Stromal cell of bone marrow (primary cell): ENCODE data around the gene ULK1.
A peak's percentile ranks its signal among the peaks of the same experiment; 100 is the strongest.

Experiments used
- DNase-seq: peaks from one replicate; pipeline ENCODE4 v3.0.0-alpha.2; 2012; ENCODE audit warnings: low read depth

ULK1 gene

GRCh38 chr12:131920157-131920508 lies 25.7 kb downstream of the ULK1 start:
- DNase-seq, result no peak

- no peak for DNase-seq
These were observed 26.7 kb downstream of the ULK1 start for GRCh38 chr12:131920902-131921840.

GRCh38 chr12:131921866-131922769 lies 27.7 kb downstream of the ULK1 start:
- DNase-seq, result no peak

- DNase-seq, result no peak
These were observed 28.4 kb downstream of the ULK1 start for GRCh38 chr12:131922772-131923171.

GRCh38 chr12:131923260-131923659 lies 28.8 kb downstream of the ULK1 start:
- DNase-seq, result no peak

- no peak for DNase-seq
These were observed 33.0 kb downstream of the ULK1 start for GRCh38 chr12:131927110-131928079.

DNA sequence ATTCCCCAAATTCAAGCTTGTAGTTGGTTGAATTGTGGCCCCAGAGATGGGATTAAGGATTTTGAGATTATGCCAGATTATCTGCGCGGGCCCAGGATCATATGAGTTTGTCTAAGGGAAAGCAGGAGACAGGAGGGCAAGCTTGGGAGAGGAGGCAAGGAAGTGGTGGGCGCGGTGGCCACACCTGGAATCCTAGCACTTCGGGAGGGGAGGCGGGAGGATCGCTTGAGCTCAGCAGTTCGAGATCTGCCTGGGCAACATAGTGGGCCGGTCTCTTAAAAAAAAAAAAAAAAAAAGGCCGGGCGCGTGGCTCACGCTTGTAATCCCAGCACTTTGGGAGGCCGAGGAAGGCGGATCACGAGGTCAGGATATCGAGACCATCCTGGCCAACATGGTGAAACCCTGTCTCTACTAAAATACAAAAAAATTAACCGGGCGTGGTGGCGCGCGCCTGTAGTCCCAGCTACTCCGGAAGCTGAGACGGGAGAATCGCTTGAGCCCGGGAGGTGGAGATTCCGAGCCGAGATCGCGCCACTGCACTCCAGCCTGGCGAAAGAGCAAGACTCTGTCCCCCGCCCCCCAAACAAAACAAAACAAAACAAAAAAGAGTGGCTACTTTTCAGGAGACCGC lies 33.8 kb downstream of the ULK1 start:
- DNase-seq, result no peak

DNA sequence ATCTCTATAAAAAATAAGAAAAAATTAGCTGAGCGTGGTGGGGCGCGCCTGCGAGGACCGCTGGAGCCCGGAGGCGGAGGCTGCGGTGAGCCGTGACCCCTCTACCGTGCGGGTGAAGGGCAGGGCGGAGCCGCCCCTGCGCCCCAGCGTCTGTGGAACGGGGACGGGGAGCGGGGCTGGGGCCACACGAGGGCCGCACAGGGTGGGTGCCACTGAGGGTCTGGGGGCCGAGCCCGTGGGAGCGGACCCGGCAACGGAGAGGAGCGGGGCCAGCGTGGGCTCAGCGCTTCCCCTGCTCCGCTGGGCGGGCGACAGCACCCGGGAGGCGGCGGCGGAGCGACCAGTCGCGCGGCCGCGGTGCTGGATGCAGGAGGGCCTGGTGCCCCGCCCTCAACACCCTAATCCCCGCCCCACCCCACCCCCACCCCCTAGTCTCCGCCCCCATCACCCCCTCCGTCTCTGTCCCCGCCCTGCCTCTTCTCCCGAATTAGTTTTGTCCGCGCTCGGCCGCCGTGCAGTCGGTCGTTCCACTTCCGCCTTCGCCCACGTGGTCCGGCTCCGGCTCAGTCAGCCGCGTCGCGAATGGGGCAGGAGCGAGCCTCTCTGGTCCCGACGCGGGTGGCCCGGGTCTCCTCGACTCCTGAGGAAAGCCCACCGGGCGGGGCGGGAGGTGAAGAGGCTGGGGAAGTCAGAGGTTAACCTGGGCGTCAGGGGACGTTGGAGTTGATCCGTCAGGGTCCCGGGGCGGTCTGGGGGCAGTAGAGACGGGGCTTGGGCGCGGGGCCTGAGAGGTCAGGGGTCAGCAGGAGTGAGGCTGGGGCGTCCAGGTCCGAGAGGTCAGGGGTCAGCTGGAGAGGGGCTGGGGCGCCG lies 34.5 kb downstream of the ULK1 start, which contains the start of gene PUS1:
PUS1 (plus strand) TSS at position 566 of the 870 bp plus-strand sequence. CDS start 447 bp downstream, outside the sequence.
- peak; percentile 88 for DNase-seq

DNA sequence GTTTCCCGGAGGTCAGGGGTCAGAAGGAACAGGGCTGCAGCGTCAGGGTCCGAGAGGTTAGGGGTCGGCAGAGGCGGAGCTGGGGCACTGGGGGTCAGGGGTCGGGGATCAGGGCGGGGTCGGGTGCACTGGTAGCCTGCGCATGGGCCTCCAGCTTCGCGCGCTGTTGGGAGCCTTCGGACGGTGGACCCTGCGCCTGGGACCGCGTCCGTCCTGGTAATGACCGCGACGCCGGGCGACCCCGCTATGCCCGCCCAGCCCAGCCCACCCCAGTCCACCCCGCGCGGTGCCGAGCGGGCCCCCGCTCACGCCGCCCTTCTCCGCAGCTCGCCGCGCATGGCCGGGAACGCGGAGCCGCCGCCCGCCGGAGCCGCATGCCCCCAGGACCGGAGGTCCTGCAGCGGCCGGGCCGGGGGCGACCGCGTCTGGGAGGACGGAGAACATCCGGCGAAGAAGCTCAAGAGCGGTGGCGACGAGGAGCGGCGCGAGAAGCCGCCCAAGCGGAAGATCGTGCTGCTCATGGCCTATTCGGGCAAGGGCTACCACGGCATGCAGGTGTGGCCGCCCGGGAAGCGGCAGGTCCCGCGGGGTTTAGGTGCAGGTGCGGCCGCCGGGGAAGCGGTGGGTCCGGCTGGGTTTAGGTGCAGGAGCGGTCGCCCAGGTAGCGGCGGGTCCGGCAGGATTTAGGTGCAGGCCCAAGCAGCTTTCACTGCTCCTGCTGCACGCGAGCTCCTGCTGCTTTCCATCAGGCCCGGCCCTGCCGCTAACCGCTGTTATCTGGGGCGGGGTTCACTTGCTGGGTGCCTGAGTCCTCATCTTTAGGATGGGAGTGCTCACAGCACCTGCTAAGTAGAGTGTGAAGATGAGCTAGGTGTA lies 35.4 kb downstream of the ULK1 start:
- no peak for DNase-seq

DNA sequence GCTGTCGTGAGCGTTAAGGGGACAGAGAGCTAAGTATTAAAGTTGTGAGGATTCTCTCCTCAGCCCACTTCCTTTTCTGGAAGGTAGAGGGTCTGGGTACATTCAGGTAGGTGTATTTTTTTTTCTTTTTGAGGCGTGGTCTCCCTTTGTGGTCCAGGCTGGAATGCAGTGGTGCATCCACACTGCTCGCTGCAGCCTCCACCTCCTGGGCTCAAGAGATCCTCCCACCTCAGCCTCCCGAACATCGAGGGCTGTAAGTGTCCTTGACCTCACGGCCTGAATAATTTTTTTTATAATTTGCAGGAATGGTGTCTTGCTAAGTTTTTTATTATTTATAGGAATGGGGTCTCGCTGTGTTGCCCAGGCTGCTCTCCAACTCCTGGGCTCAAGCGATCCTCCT lies 36.1 kb downstream of the ULK1 start:
- DNase-seq, result no peak

GRCh38 chr12:131933387-131933786 lies 39.0 kb downstream of the ULK1 start:
- no peak for DNase-seq

DNA sequence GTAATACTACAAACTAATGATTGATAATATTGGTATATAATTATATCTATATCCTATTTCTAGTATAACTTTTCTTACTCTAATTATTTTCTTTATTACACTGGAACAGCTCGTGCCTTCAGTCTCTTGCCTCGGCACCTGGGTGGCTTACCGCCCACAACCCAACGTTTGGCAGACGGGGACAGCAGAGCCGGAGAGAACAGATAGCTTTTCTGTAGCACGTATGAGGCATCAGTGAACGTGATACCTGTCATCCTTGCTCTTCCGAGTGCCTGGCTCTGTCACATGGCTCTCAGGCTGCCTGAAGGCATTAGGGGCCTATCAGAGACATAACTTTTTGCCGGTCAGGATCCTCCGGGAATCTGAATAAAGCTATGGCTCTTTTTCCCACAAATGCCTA lies 40.1 kb downstream of the ULK1 start:
- DNase-seq, result no peak

- DNase-seq, result no peak
These were observed 43.7 kb downstream of the ULK1 start for GRCh38 chr12:131938082-131938481.

DNA sequence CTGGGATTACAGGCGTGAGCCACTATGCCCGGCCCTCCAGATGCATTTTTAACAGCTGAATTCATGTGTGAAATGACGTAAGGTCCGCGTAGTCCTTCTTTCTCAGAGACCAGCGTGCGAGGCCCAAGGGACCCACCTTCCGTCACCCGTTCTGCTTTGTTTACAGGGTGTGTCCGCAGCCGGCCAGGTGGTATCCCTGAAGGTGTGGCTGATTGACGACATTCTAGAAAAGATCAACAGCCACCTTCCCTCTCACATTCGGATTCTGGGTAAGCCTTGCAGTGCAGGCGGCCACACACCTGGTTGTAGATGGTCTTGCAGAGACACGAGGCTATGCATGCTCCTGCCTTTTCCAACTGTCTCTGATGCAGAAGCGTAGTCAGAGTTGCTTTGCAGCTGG lies 44.6 kb downstream of the ULK1 start:
- no peak for DNase-seq

DNA sequence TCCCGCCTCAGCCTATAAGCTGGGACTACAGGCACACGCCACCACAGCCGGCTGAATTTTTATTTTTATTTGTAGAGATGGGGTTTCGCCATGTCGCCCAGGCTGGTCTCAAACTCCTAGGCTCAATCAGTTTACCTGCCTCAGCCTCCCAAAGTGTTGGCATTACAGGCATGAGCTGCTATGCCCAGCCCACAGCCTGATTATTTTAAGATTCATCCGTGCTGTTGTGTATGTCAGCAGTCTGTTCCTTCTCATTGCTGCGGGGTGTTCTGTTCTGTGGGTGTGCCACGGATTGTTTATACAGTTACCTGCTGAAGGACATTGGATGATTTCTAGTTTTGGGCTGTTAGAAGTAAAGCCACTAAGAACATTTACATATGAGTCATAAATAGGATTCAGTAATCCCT lies 45.7 kb downstream of the ULK1 start:
- DNase-seq, result no peak

GRCh38 chr12:131941116-131941986 lies 46.9 kb downstream of the ULK1 start:
- no peak for DNase-seq

- DNase-seq, result no peak
These were observed 47.5 kb downstream of the ULK1 start for GRCh38 chr12:131941987-131942341.

DNA sequence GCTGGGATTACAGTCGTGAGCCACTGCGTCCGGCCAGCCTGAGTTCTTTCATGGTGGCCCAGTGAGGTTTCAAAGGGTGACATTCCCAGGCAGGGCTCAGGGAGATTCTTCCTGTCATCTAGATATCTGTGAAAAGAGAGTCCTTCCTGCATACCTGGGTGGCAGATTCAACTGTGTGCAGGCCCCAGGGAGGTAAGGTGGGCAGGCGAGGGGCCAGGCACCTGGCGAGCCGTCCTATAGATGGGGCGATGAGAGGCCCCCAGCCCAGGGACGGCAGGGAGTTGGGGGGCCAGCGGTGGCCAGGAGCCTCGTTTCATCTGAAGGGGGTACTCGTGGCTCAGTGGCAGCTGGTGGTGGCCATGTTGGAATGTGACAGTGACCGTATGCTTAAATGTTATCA lies 48.2 kb downstream of the ULK1 start:
- DNase-seq, result no peak
